ENCODE data around the gene SERINC3. TPM values are rescaled to one million over a fixed set of nuclear protein-coding genes. Genes with fewer than 3 reads are reported as not detected.

SERINC3 gene
- total and polyA plus RNA-seq, 10 of the 15 experiments (the other 5 are each of a cell fraction or from before 2014, with no cell fraction given), result 24.5 to 96.8 (median 38.8) TPM

- Histone ChIP-seq H3K36me3 (ENCODE audit: control insufficient read depth in 2 of 2, insufficient read depth in 2 of 2, low read length in 1 of 2) (no peaks in the 10 kb centered on the region), H3K9me3 (replicated peaks; ENCODE audit: control insufficient read depth, insufficient read depth, low read length) (no peaks in the 10 kb centered on the region), H3K27ac (ENCODE audit: control insufficient read depth, insufficient read depth) (no peak overlapping the region), H3K79me2 (ENCODE audit: control insufficient read depth, insufficient read depth, low read length) (no peaks in the 10 kb centered on the region), H3K4me2 (ENCODE audit: control insufficient read depth, insufficient read depth) (no peak overlapping the region), H4K20me1 (ENCODE audit: control insufficient read depth, insufficient read depth) (no peaks in the 10 kb centered on the region), H3K4me1 (ENCODE audit: control insufficient read depth, insufficient read depth, low read length) (no peaks in the 10 kb centered on the region), H2AFZ (ENCODE audit: control insufficient read depth, low read depth, low read length) (no peak overlapping the region), H3K27me3 (replicated peaks in 1 of 2; ENCODE audit: control insufficient read depth in 2 of 2, insufficient read depth in 2 of 2, low read length in 1 of 2) (no peaks in the 10 kb centered on the region), H3K4me3 (no peak overlapping the region), H3K9ac (ENCODE audit: control insufficient read depth, insufficient read depth, low read length) (no peak overlapping the region)
- TF ChIP-seq NR2C2 (IDR thresholded peaks at IDR 0.05; ENCODE audit: borderline replicate concordance, control insufficient read depth, insufficient read length, low read depth) (no peak), EED (IDR thresholded peaks at IDR 0.05; ENCODE audit: low read depth) (no peak), RFX5 (IDR thresholded peaks at IDR 0.05; ENCODE audit: low read depth, low read length) (no peak), DPF2 (IDR thresholded peaks at IDR 0.05) (no peak), PRDM15 (CRISPR knock-in tag; IDR thresholded peaks at IDR 0.05) (no peak), BHLHE40 (IDR thresholded peaks at IDR 0.05; ENCODE audit: borderline replicate concordance in 1 of 2, low read depth in 2 of 2, low read length in 1 of 2) (no peak), HDAC6 (IDR thresholded peaks at IDR 0.05; ENCODE audit: unreplicated experiment) (no peak), POLR2AphosphoS5 (IDR thresholded peaks at IDR 0.05; ENCODE audit: low read length) (no peak), NR2C1 (IDR thresholded peaks at IDR 0.05) (no peak), CTCF (IDR thresholded peaks at IDR 0.05 in 2 of 3, conservative IDR thresholded peaks at IDR 0.05 in 1 of 3; ENCODE audit: control insufficient read depth in 2 of 3, extremely low read depth in 1 of 3, insufficient read depth in 1 of 3, low read depth in 3 of 3, low read length in 3 of 3) (no peak), RELB (IDR thresholded peaks at IDR 0.05; ENCODE audit: low read depth) (no peak)
- POLR2A ChIA-PET, result interaction anchor here (1.0 kb wide), 1 partner anchor 10 kb away, joined by 3 read pairs; no protein-coding TSS in a partner anchor
- CTCF ChIA-PET, result interaction anchor here (0.6 to 2.9 kb wide), 8 partner anchors 13 to 817 kb away, joined by 3 to 9 read pairs (median 4); partner anchors contain the start of gene FITM2
- in situ Hi-C loops (cut with MboI) (no loop called here), intact Hi-C loops (cut with micrococcal nuclease; ENCODE audit: unreplicated experiment) (no loop called here)
- FAIRE-seq (no peak), ATAC-seq (no peak), DNase-seq (ENCODE audit: low read depth, low spot score) (no peak)
- BruUV-seq (replicated peaks), result no TSS peak
- RAD21 ChIA-PET (ENCODE audit: unreplicated experiment), result no interaction called here
- SMC1A ChIA-PET (ENCODE audit: uncharacterized antibody, unreplicated experiment), result interaction anchor here (1.2 to 2.0 kb wide), 4 partner anchors 11 to 69 kb away, joined by 3 to 7 read pairs (median 4); no protein-coding TSS in a partner anchor
- 76% methylated on average over 4 of the region's 4 CpGs for WGBS (ENCODE audit: insufficient coverage, insufficient replicate concordance, low lambda C conversion rate, missing lambda C conversion rate)
Observed at GRCh38 chr20:44541992-44542391, 20.1 kb upstream of the SERINC3 start.
